ENCODE data around the gene HLA-DRB5.
"Not testable (repeated sequence)": the region's sequence is repeated elsewhere in the genome, so short reads cannot be mapped to it uniquely, and the experiment has no call there.

The HLA-DRB5 gene

GRCh38 chr6:32501016-32501415 lies 29.1 kb downstream of the HLA-DRB5 start:
- no peak for DNase-seq

GRCh38 chr6:32492351-32492750 lies 37.7 kb downstream of the HLA-DRB5 start:
- DNase-seq: no peak

GRCh38 chr6:32491700-32492099 lies 38.4 kb downstream of the HLA-DRB5 start:
- DNase-seq: no peak

GRCh38 chr6:32488083-32488482 lies 42.0 kb downstream of the HLA-DRB5 start:
- DNase-seq: no peak

- no peak for DNase-seq
Observed at GRCh38 chr6:32484614-32484998, 45.5 kb downstream of the HLA-DRB5 start.

GRCh38 chr6:32483968-32484613 lies 46.0 kb downstream of the HLA-DRB5 start:
- DNase-seq: no peak

GRCh38 chr6:32475392-32476206 lies 54.5 kb downstream of the HLA-DRB5 start:
- DNase-seq: no peak

- peak; percentile 55 for DNase-seq
Observed at GRCh38 chr6:32473376-32474348, 56.4 kb downstream of the HLA-DRB5 start.

GRCh38 chr6:32472781-32473375 lies 57.2 kb downstream of the HLA-DRB5 start:
- no peak for DNase-seq

GRCh38 chr6:32467743-32468503 lies 62.2 kb downstream of the HLA-DRB5 start:
- not testable (repeated sequence) for DNase-seq

Data from DMS53 (cell line).